HG02763 (cell line): ENCODE results near the gene TRIM49B.
"Not testable (repeated sequence)": the region's sequence is repeated elsewhere in the genome, so short reads cannot be mapped to it uniquely, and the experiment has no call there.

Source experiments
- ATAC-seq: cut with Tn5 transposase; IDR thresholded peaks from one replicate; pipeline ENCODE4 v1.9.1; 2021; ENCODE audit warnings: mild to moderate bottlenecking, moderate library complexity; ENCODE audit not compliant: unreplicated experiment

Gene TRIM49B

GRCh38 chr11:49028523-49028922 lies at the start of gene TRIM49B:
TSS of gene TRIM49B (plus strand) at chr11:49028823. CDS start at chr11:49031600, 2,777 bp downstream.
- ATAC-seq = not testable (repeated sequence)

GRCh38 chr11:48983785-48984184 lies 44.8 kb upstream of the TRIM49B start, which contains the start of gene TRIM51G:
TSS of gene TRIM51G (minus strand) at chr11:48983885. CDS start at chr11:48981695, 2,190 bp downstream.
- not testable (repeated sequence) for ATAC-seq

- ATAC-seq = not testable (repeated sequence)
Measured at GRCh38 chr11:49048229-49048628, 19.6 kb downstream of the TRIM49B start.

GRCh38 chr11:49049821-49050220 lies 21.2 kb downstream of the TRIM49B start:
- ATAC-seq = not testable (repeated sequence)

GRCh38 chr11:49059012-49059411 lies 30.4 kb downstream of the TRIM49B start, which contains the start of gene TRIM64C:
TSS of gene TRIM64C (minus strand) at chr11:49059112. CDS start at chr11:49059112, 0 bp downstream.
- ATAC-seq = not testable (repeated sequence)

GRCh38 chr11:49069897-49070296 lies 41.3 kb downstream of the TRIM49B start:
- ATAC-seq = not testable (repeated sequence)
